Right ventricle myocardium superior (tissue), 1 donor: Measurements from ENCODE around the gene WNT9A. TPM values are rescaled to one million over a fixed set of nuclear protein-coding genes. Genes with fewer than 3 reads are reported as not detected.

ENCODE experiments used
- ATAC-seq: fragments of 200-7000 bp; cut with Tn5 transposase; one replicate; pipeline ENCODE4 v1.9.1; 2020; ENCODE audit warnings: mild to moderate bottlenecking; ENCODE audit not compliant: poor library complexity
- DNase-seq: peaks from one replicate; pipeline ENCODE4 v3.0.0-alpha.2; 2020
- intact Hi-C: fragments of 100-400 bp; cut with DNase I; formaldehyde crosslinking; loops from one replicate; pipeline ENCODE4 v1.11.2; 2022
- total RNA-seq: library from RNA; stranded (reverse); fragmentation: NEBNext Ultra II Directional; extraction: Animal tissue kit (Norgen Biotek cat#: 25700); gene quantifications from one replicate; pipeline ENCODE4 v1.2.1, GENCODE V29; 2021
- donor health status: DM: no; HTN: yes; CAD: no; lungs with severe emphysema.

WNT9A gene
- total RNA-seq, 1 donor from 2014 or later: 0.59 TPM

- DNase-seq (peak; percentile 54), ATAC-seq (peak; percentile 28)
- intact Hi-C loops: no loop called here
Measured at GRCh38 chr1:227895828-227896685, 51.7 kb downstream of the WNT9A start.

GRCh38 chr1:227894831-227895451 is 52.8 kb downstream of the WNT9A start:
- no peak for ATAC-seq
- DNase-seq: peak; percentile 11
- intact Hi-C loops: no loop called here

- intact Hi-C loops: no loop called here
- no peak for ATAC-seq
- DNase-seq: peak; percentile 33
Measured at GRCh38 chr1:227893949-227894721, 53.6 kb downstream of the WNT9A start.

- peak; percentile 20 for DNase-seq
- no peak for ATAC-seq
- intact Hi-C loops: no loop called here
Measured at GRCh38 chr1:227893300-227893948, 54.3 kb downstream of the WNT9A start.

GRCh38 chr1:227892489-227893299 is 55.0 kb downstream of the WNT9A start:
- no peak for ATAC-seq

GRCh38 chr1:227891955-227892488 is 55.7 kb downstream of the WNT9A start:
- DNase-seq: no peak
- intact Hi-C loops: no loop called here
- ATAC-seq: no peak

More at GRCh38 chr1:227892489-227893299, 55.0 kb downstream of the WNT9A start:
- intact Hi-C loops: no loop called here
- peak; percentile 39 for DNase-seq

GRCh38 chr1:227891223-227891954 is 56.3 kb downstream of the WNT9A start:
- intact Hi-C loops: no loop called here
- ATAC-seq: no peak
- DNase-seq: no peak

GRCh38 chr1:227890451-227891222 is 57.1 kb downstream of the WNT9A start:
- intact Hi-C loops: no loop called here
- DNase-seq (no peak), ATAC-seq (no peak)

GRCh38 chr1:227889863-227890405 is 57.8 kb downstream of the WNT9A start:
- no peak for ATAC-seq
- intact Hi-C loops: no loop called here
- DNase-seq: no peak

- intact Hi-C loops: no loop called here
- DNase-seq: no peak
- no peak for ATAC-seq
Measured at GRCh38 chr1:227889047-227889862, 58.5 kb downstream of the WNT9A start.

GRCh38 chr1:227888404-227889046 is 59.2 kb downstream of the WNT9A start:
- ATAC-seq (no peak), DNase-seq (no peak)
- intact Hi-C loops: no loop called here

- intact Hi-C loops: no loop called here
- DNase-seq: peak; percentile 87
- peak; percentile 86 for ATAC-seq
Measured at GRCh38 chr1:227887697-227888403, 59.9 kb downstream of the WNT9A start.

GRCh38 chr1:227886993-227887696 is 60.6 kb downstream of the WNT9A start:
- intact Hi-C loops: no loop called here
- DNase-seq (peak; percentile 87), ATAC-seq (peak; percentile 85)

GRCh38 chr1:227886503-227886961 is 61.2 kb downstream of the WNT9A start:
- intact Hi-C loops: no loop called here
- peak; percentile 1 for ATAC-seq
- no peak for DNase-seq
